KMS-11 (cell line): Measurements from ENCODE around the gene CRCP.

ENCODE experiments used
- H2AFZ ChIP-seq: fragments of 200-600 bp; sonication (generic); 2 replicates; pipeline ENCODE4 v1.6.1; 2016; ENCODE audit warnings: antibody characterized with exemption, mixed run types, low read depth
- H3K27ac ChIP-seq: fragments of 200-600 bp; sonication (generic); 2 replicates; pipeline ENCODE4 v1.6.1; 2016; ENCODE audit warnings: mild to moderate bottlenecking, mixed run types
- H3K27me3 ChIP-seq: fragments of 200-600 bp; sonication (generic); 2 replicates; pipeline ENCODE4 v1.6.1; 2017; ENCODE audit warnings: mild to moderate bottlenecking, low read depth, mixed run types, moderate library complexity; ENCODE audit not compliant: insufficient read depth
- H3K36me3 ChIP-seq: fragments of 200-600 bp; sonication (generic); 2 replicates; pipeline ENCODE4 v1.6.1; 2017; ENCODE audit warnings: mild to moderate bottlenecking, mixed run types; ENCODE audit not compliant: insufficient read depth
- H3K4me1 ChIP-seq: fragments of 200-600 bp; sonication (generic); 2 replicates; pipeline ENCODE4 v1.6.1; 2016; ENCODE audit warnings: mild to moderate bottlenecking, low read depth, mixed run types; ENCODE audit not compliant: poor library complexity, severe bottlenecking
- H3K4me2 ChIP-seq: fragments of 200-600 bp; sonication (generic); 2 replicates; pipeline ENCODE4 v1.7.0; 2016; ENCODE audit warnings: mild to moderate bottlenecking, mixed run types
- H3K4me3 ChIP-seq: fragments of 200-600 bp; sonication (generic); IDR thresholded peaks from 2 replicates; pipeline ENCODE4 v1.6.1; 2017; ENCODE audit warnings: low read depth, low read length, mixed read lengths; ENCODE audit not compliant: insufficient read depth
- H3K79me2 ChIP-seq: fragments of 200-600 bp; sonication (generic); 2 replicates; pipeline ENCODE4 v1.6.1; 2016; ENCODE audit warnings: low read depth, mixed run types; ENCODE audit not compliant: insufficient read depth
- H3K9ac ChIP-seq: fragments of 200-600 bp; sonication (generic); 2 replicates; pipeline ENCODE4 v1.6.1; 2016; ENCODE audit warnings: mild to moderate bottlenecking, mixed run types
- H4K20me1 ChIP-seq: fragments of 200-600 bp; sonication (generic); 2 replicates; pipeline ENCODE4 v1.6.1; 2016; ENCODE audit warnings: mild to moderate bottlenecking, mixed run types; ENCODE audit not compliant: insufficient read depth
- CTCF ChIP-seq: fragments of 200-600 bp; sonication (generic); conservative IDR thresholded peaks from 2 replicates; pipeline ENCODE4 v1.6.1; 2017; ENCODE audit warnings: low read depth, mild to moderate bottlenecking, antibody characterized with exemption, low read length, moderate library complexity, mixed read lengths

CRCP gene

GRCh38 chr7:66185680-66186187 lies 71.1 kb downstream of the CRCP start:
- no peaks in the 10 kb centered on the region for H3K27me3 ChIP-seq
- H3K79me2 ChIP-seq = no peaks in the 10 kb centered on the region
- no peak for TF ChIP-seq CTCF

GRCh38 chr7:66186991-66187390 lies 72.3 kb downstream of the CRCP start:
- no peaks in the 10 kb centered on the region for H4K20me1 ChIP-seq
- H3K36me3 ChIP-seq = no peaks in the 10 kb centered on the region
- H3K4me3 ChIP-seq = no peak overlapping the region
- H3K27me3 ChIP-seq = no peaks in the 10 kb centered on the region
- no peak overlapping the region for H3K4me2 ChIP-seq
- no peaks in the 10 kb centered on the region for H3K79me2 ChIP-seq
- no peak for TF ChIP-seq CTCF
- H3K9ac ChIP-seq = no peak overlapping the region
- no peak overlapping the region for H3K27ac ChIP-seq
- H2AFZ ChIP-seq = no peak overlapping the region
- peaks cover 5% of the 10 kb centered on the region for H3K4me1 ChIP-seq

More at GRCh38 chr7:66185680-66186187, 71.1 kb downstream of the CRCP start:
- Histone ChIP-seq H3K4me2 (no peak overlapping the region), H3K9ac (no peak overlapping the region), H3K4me1 (peaks cover 5% of the 10 kb centered on the region), H3K4me3 (no peak overlapping the region), H2AFZ (no peak overlapping the region), H4K20me1 (no peaks in the 10 kb centered on the region), H3K36me3 (no peaks in the 10 kb centered on the region), H3K27ac (no peak overlapping the region)

GRCh38 chr7:66187905-66188304 lies 73.3 kb downstream of the CRCP start:
- Histone ChIP-seq H3K27me3 (no peaks in the 10 kb centered on the region), H3K79me2 (no peaks in the 10 kb centered on the region), H3K4me1 (peaks cover 5% of the 10 kb centered on the region), H3K9ac (no peak overlapping the region), H4K20me1 (no peaks in the 10 kb centered on the region), H2AFZ (no peak overlapping the region), H3K4me3 (no peak overlapping the region), H3K27ac (no peak overlapping the region), H3K4me2 (no peak overlapping the region), H3K36me3 (no peaks in the 10 kb centered on the region)
- TF ChIP-seq CTCF = no peak

GRCh38 chr7:66188645-66189044 lies 74.0 kb downstream of the CRCP start:
- no peak overlapping the region for H3K9ac ChIP-seq
- H3K27me3 ChIP-seq = no peaks in the 10 kb centered on the region
- peaks cover 5% of the 10 kb centered on the region for H3K4me1 ChIP-seq
- H3K36me3 ChIP-seq = no peaks in the 10 kb centered on the region
- H3K79me2 ChIP-seq = no peaks in the 10 kb centered on the region
- H3K4me2 ChIP-seq = no peak overlapping the region
- H2AFZ ChIP-seq = no peak overlapping the region
- no peak overlapping the region for H3K4me3 ChIP-seq
- no peaks in the 10 kb centered on the region for H4K20me1 ChIP-seq
- no peak for TF ChIP-seq CTCF
- H3K27ac ChIP-seq = no peak overlapping the region
